Measurements from ENCODE around the gene SCN2B. TPM values are rescaled to one million over a fixed set of nuclear protein-coding genes. Genes with fewer than 3 reads are reported as not detected.
A peak's percentile ranks its signal among the peaks of the same experiment; 100 is the strongest.

The SCN2B gene
- total RNA-seq, 2 donors from 2014 or later: 3.4 to 8.2 TPM

GRCh38 chr11:118153516-118153915, 22.9 kb downstream of the SCN2B start:
- Histone ChIP-seq H3K27ac (no peak overlapping the region), H3K36me3 (no peaks in the 10 kb centered on the region), H3K9me3 (no peaks in the 10 kb centered on the region), H3K4me1 (peaks cover 0 to 30% of the 10 kb centered on the region in 2 donors), H3K27me3 (no peaks in the 10 kb centered on the region), H3K4me3 (peak overlapping the region; percentile 41 to 61)
- DNase-seq (ENCODE audit: low spot score): no peak
- TF ChIP-seq, protein P1, sequence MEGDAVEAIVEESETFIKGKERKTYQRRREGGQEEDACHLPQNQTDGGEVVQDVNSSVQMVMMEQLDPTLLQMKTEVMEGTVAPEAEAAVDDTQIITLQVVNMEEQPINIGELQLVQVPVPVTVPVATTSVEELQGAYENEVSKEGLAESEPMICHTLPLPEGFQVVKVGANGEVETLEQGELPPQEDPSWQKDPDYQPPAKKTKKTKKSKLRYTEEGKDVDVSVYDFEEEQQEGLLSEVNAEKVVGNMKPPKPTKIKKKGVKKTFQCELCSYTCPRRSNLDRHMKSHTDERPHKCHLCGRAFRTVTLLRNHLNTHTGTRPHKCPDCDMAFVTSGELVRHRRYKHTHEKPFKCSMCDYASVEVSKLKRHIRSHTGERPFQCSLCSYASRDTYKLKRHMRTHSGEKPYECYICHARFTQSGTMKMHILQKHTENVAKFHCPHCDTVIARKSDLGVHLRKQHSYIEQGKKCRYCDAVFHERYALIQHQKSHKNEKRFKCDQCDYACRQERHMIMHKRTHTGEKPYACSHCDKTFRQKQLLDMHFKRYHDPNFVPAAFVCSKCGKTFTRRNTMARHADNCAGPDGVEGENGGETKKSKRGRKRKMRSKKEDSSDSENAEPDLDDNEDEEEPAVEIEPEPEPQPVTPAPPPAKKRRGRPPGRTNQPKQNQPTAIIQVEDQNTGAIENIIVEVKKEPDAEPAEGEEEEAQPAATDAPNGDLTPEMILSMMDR (IDR thresholded peaks at IDR 0.05): no peak

- TF ChIP-seq, protein P1 (IDR thresholded peaks at IDR 0.05): peak in 1 of 2 donors; percentile 24
- H3K27ac ChIP-seq: peak within 1 kb of the TSS; percentile 9 to 37
- peak within 1 kb of the TSS; percentile 41 to 61 for H3K4me3 ChIP-seq
- H3K36me3 ChIP-seq: no peaks in the 10 kb centered on the region
- H3K27me3 ChIP-seq: no peaks in the 10 kb centered on the region
- H3K9me3 ChIP-seq: no peaks in the 10 kb centered on the region
- no peak for DNase-seq (ENCODE audit: low spot score)
- peaks cover 0 to 30% of the 10 kb centered on the region in 2 donors for H3K4me1 ChIP-seq
These were observed 23.6 kb downstream of the SCN2B start, which contains the start of gene SCN4B for GRCh38 chr11:118152552-118153471. SCN4B (minus strand) TSS chr11:118152823; CDS start chr11:118152673, 150 bp downstream.

DNA sequence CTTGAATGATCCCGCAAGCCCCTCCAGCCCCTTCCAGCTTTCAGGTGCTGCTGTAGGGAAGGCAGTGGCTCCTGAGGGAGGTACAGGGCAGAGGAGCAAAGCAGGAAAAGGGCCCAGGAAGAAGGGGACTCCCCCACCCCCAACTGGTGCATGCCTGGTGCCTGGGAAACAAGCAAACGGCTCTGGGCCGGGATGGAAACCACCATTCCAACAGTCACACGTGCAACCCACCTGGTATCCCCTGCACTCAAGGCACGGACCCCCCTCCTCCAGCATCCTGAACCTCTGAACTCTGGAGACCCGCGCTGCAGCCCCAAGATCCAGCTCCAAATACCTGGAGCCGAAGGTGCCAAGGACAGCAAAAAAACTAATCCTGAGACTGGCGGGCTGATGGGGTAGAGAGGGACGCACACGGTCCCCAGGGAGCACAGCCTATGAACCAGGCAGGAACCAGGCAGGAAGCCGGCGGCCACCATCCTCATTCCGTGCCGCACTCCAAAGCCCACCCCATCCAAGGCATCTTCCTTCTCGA, 24.4 kb downstream of the SCN2B start:
- Histone ChIP-seq H3K36me3 (no peaks in the 10 kb centered on the region), H3K27ac (peak overlapping the region; percentile 9 to 37), H3K9me3 (no peaks in the 10 kb centered on the region), H3K4me3 (peak overlapping the region; percentile 41 to 61), H3K27me3 (no peaks in the 10 kb centered on the region), H3K4me1 (peaks cover 0 to 30% of the 10 kb centered on the region in 2 donors)
- TF ChIP-seq, protein P1 (IDR thresholded peaks at IDR 0.05): no peak
- DNase-seq (ENCODE audit: low spot score): no peak

GRCh38 chr11:118151431-118151830, 25.0 kb downstream of the SCN2B start:
- Histone ChIP-seq H3K27me3 (no peaks in the 10 kb centered on the region), H3K4me1 (peaks cover 0 to 26% of the 10 kb centered on the region in 2 donors), H3K4me3 (peak overlapping the region in 1 of 2 donors; percentile 61), H3K9me3 (no peaks in the 10 kb centered on the region), H3K27ac (no peak overlapping the region), H3K36me3 (no peaks in the 10 kb centered on the region)
- no peak for DNase-seq (ENCODE audit: low spot score)
- TF ChIP-seq, protein P1 (IDR thresholded peaks at IDR 0.05): no peak

GRCh38 chr11:118149493-118149892, 26.9 kb downstream of the SCN2B start:
- DNase-seq (ENCODE audit: low spot score): no peak
- Histone ChIP-seq H3K27me3 (no peaks in the 10 kb centered on the region), H3K27ac (no peak overlapping the region)

More at GRCh38 chr11:118149493-118149892, 26.9 kb downstream of the SCN2B start:
- no peaks in the 10 kb centered on the region for H3K9me3 ChIP-seq
- H3K4me3 ChIP-seq: no peak overlapping the region
- TF ChIP-seq, protein P1 (IDR thresholded peaks at IDR 0.05): no peak
- peaks cover 0 to 33% of the 10 kb centered on the region in 2 donors for H3K4me1 ChIP-seq
- no peaks in the 10 kb centered on the region for H3K36me3 ChIP-seq

Measured in right atrium auricular region (tissue), 2 donors.